HG02973 (cell line): Measurements from ENCODE around the gene RRP12.

ENCODE experiments used
- ATAC-seq: cut with Tn5 transposase; IDR thresholded peaks from one replicate; pipeline ENCODE4 v1.9.1; 2021; ENCODE audit warnings: moderate library complexity; ENCODE audit not compliant: unreplicated experiment

Gene RRP12

GRCh38 chr10:97319671-97320479 is 81.3 kb downstream of the RRP12 start:
- ATAC-seq: peak; percentile 23

- peak; percentile 76 for ATAC-seq
These were observed 82.1 kb downstream of the RRP12 start, which contains the start of gene FRAT1 for GRCh38 chr10:97318772-97319651. Gene FRAT1, plus strand, starts transcription at chr10:97319271. Its CDS starts 183 bp downstream, at chr10:97319454.

DNA sequence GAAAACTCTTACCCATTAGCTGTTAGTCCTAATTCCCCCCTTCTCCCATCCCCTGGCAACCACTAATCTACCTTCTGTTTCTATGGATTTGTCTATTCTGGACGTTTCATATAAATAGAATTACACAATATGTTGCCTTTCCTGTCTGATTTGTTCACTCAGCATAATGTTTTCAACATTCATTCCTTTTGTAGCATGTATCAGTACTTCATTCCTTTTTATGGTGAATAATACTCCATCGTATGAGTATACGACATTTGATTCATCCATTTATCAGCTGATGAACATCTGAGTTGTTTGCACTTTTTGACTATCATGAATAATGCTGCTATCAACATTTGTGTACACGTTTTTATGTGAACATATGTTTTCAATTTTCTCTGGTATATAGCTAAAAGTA is 86.5 kb downstream of the RRP12 start:
- ATAC-seq: no peak

GRCh38 chr10:97312897-97313296 is 88.2 kb downstream of the RRP12 start:
- ATAC-seq: no peak

GRCh38 chr10:97311111-97311626 is 90.0 kb downstream of the RRP12 start:
- no peak for ATAC-seq

DNA sequence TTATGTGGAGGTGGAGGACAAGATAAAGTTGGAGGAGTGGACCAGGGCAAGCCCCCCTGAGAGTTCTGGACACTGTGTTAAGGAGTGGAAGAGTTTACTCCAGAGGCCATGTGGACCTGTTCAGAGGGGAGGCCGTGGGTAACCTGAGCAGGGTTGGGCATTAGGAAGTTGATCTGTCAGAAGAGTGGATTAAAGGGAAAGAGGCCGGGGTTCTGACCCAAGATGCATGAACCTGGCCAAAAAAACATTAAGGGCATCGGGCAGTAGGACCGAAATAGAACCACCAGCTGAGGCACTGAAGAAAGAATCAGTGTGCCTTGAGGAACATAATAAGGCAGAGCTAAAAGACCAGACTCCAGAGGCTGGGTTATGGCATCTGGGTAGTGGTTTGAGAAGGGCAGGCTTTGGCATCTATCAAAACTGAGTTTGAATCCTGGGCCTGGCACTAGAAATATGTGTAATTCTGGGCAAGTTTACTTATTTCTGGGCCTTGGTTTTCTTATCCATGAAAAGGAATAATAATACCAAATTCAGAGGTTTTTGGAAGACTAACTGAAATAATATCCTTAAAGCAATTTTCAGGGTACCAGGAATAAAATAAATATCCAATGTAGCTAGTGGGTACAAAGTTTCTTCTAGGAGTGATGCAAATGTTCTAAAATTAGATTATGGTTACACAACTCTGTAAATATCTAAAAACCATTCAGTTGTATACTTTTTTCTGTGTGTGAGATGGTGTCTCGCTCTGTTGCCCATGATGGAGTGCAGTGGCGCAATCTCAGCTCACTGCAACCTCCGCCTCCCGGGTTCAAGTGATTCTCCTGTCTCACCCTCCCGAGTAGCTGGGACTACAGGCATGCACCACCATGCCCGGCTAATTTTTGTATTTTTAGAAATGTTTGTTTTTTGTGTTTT is 93.0 kb downstream of the RRP12 start:
- ATAC-seq: no peak

DNA sequence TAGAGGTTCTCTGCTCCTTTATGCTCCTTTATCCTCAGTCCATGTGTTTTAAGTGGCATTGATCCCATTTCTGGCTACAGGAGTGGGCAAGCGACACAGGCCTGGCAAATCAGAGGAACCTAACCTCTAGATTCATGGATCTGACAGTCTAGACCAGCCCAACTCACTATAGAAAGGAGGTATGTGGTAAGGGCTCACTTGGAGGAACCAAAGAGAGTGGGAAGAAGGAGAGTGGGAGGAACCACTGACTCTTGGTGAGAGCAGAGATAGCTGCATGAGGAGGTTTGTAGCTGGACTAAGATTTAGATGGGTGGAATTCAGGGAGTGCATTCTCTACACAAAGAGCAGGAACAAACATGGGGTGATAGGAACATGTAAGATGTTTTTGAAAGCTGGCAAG is 93.7 kb downstream of the RRP12 start:
- ATAC-seq: no peak
